ENCODE data around the gene ACIN1. TPM values are rescaled to one million over a fixed set of nuclear protein-coding genes. Genes with fewer than 3 reads are reported as not detected.

The ACIN1 gene
- total RNA-seq, 3 donors from 2014 or later (not counting 1 experiment from before 2014, with no cell fraction given) = 321 to 395 (median 347) TPM

DNA sequence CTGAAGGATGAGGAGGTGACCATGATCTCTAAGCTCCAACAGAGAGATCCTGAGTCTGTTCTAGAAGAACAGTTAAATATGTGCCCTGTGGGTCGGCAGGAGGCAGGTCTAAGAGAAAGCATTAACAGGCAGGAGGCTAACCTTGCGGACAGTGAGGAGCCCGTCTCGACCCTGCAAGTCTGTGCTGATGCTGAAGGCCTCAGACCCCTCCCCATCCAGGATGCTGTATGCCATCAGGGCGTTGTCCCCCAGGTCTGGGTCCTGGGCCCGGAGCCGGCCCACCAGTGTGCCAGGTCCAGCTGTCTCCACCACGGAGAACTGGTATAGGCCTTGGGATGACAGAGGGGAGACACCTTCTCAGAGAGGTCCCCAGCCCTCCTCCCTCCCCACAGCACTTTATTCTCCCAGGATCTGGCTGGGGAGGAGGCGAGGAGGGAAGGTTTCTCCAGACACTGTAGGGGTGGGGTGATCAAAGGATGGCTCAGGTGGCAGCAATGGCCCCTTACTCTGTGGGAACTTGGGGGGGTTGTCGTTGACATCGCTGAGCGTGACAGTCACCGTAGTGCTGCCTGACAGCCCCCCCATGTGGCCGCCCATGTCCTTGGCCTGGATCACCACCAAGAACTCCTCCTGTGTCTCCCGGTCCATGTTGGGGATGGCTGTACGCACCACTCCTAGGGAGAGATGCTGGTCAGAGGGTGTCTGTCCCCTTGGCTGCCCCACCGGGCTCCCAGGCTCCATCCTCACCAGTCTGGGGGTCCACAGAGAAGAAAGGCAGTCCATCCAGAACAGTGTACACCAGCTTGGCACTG lies 40.7 kb downstream of the ACIN1 start:
- Histone ChIP-seq H3K4me1 (ENCODE audit: control insufficient read depth, insufficient read depth, low read length) (peaks cover 18% of the 10 kb centered on the region), H3K4me3 (ENCODE audit: low read length) (no peak overlapping the region), H3K27me3 (ENCODE audit: control insufficient read depth, insufficient read depth, low read length) (no peaks in the 10 kb centered on the region), H3K36me3 (ENCODE audit: control insufficient read depth, insufficient read depth, low read length) (peaks cover 5% of the 10 kb centered on the region), H3K9me3 (ENCODE audit: control insufficient read depth, insufficient read depth, low read length) (no peaks in the 10 kb centered on the region), H3K27ac (ENCODE audit: low read length) (no peak overlapping the region)
- intact Hi-C loops (cut with micrococcal nuclease) = loop anchor here (10.0 kb wide), 1 partner anchor 669 kb away; no protein-coding TSS in a partner anchor
- peaks cover 0 to 3% of the 10 kb centered on the region in 2 donors for H3K27me3 Mint-ChIP-seq (ENCODE audit: low read depth in 2 of 2)
- H3K36me3 Mint-ChIP-seq = peaks cover 3% of the 10 kb centered on the region
- ATAC-seq (no peak), DNase-seq (peak in 1 of 2 donors; percentile 57)
- H3K4me1 Mint-ChIP-seq = peaks cover 17 to 24% of the 10 kb centered on the region in 2 donors
- WGBS (ENCODE audit: insufficient coverage) = 74% methylated on average over 15 of the region's 17 CpGs
- H3K4me3 Mint-ChIP-seq = no peak overlapping the region
- TF ChIP-seq CTCF (IDR thresholded peaks at IDR 0.05) = no peak
- H3K9me3 Mint-ChIP-seq = no peaks in the 10 kb centered on the region
- H3K27ac Mint-ChIP-seq = peak overlapping the region in 1 of 2 donors; percentile 51

- H3K4me1 ChIP-seq (ENCODE audit: control insufficient read depth, insufficient read depth, low read length) = peaks cover 18% of the 10 kb centered on the region
- Mint-ChIP-seq H3K27me3 (ENCODE audit: low read depth in 2 of 2) (peaks cover 0 to 3% of the 10 kb centered on the region in 2 donors), H3K4me1 (peaks cover 17 to 22% of the 10 kb centered on the region in 2 donors), H3K4me3 (no peak overlapping the region), H3K27ac (no peak overlapping the region), H3K9me3 (no peaks in the 10 kb centered on the region), H3K36me3 (no peaks in the 10 kb centered on the region)
- H3K27ac ChIP-seq (ENCODE audit: low read length) = no peak overlapping the region
- intact Hi-C loops (cut with micrococcal nuclease) = loop anchor here (10.0 kb wide), 1 partner anchor 669 kb away; no protein-coding TSS in a partner anchor
- no peak for TF ChIP-seq CTCF (IDR thresholded peaks at IDR 0.05)
- no peak for DNase-seq
- ATAC-seq = no peak
- H3K27me3 ChIP-seq (ENCODE audit: control insufficient read depth, insufficient read depth, low read length) = no peaks in the 10 kb centered on the region
- no peaks in the 10 kb centered on the region for H3K9me3 ChIP-seq (ENCODE audit: control insufficient read depth, insufficient read depth, low read length)
- H3K36me3 ChIP-seq (ENCODE audit: control insufficient read depth, insufficient read depth, low read length) = no peaks in the 10 kb centered on the region
- 95% methylated on average over 10 of the region's 10 CpGs for WGBS (ENCODE audit: insufficient coverage)
- no peak overlapping the region for H3K4me3 ChIP-seq (ENCODE audit: low read length)
Observed at GRCh38 chr14:23053426-23053825, 41.5 kb downstream of the ACIN1 start.

DNA sequence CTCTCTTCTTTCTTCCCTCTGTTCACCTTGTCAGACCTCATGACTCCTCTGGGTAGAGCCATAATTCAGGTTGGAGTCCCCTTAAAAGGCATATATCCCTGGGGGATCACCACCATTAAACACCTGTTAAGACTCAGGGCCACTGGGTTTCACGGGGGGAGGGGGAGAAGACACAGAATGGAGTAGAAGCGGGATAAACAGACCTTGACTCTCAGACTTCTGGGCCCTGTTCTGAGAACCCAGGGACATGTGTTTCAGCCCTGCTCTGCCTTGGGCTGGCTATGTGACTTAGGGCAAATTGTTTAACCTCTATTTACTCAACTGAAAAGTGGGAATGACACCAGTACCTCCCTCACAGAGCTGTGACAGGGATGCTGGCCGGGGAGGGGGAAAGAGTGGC lies 42.3 kb downstream of the ACIN1 start:
- DNase-seq (no peak), ATAC-seq (no peak)
- H3K27me3 ChIP-seq (ENCODE audit: control insufficient read depth, insufficient read depth, low read length) = no peaks in the 10 kb centered on the region
- Mint-ChIP-seq H3K36me3 (no peaks in the 10 kb centered on the region), H3K27ac (no peak overlapping the region), H3K4me3 (no peak overlapping the region), H3K9me3 (no peaks in the 10 kb centered on the region), H3K27me3 (ENCODE audit: low read depth in 2 of 2) (peaks cover 0 to 4% of the 10 kb centered on the region in 2 donors), H3K4me1 (peaks cover 11 to 15% of the 10 kb centered on the region in 2 donors)
- H3K4me1 ChIP-seq (ENCODE audit: control insufficient read depth, insufficient read depth, low read length) = peaks cover 11% of the 10 kb centered on the region
- intact Hi-C loops (cut with micrococcal nuclease) = loop anchor here (10.0 kb wide), 1 partner anchor 668 kb away; no protein-coding TSS in a partner anchor
- no peak overlapping the region for H3K4me3 ChIP-seq (ENCODE audit: low read length)
- no peaks in the 10 kb centered on the region for H3K36me3 ChIP-seq (ENCODE audit: control insufficient read depth, insufficient read depth, low read length)
- H3K27ac ChIP-seq (ENCODE audit: low read length) = no peak overlapping the region
- 93% methylated on average over 2 of the region's 3 CpGs for WGBS (ENCODE audit: insufficient coverage)
- no peak for TF ChIP-seq CTCF (IDR thresholded peaks at IDR 0.05)
- H3K9me3 ChIP-seq (ENCODE audit: control insufficient read depth, insufficient read depth, low read length) = no peaks in the 10 kb centered on the region
